GM10248 (cell line): Measurements from ENCODE around the gene GHRHR.

Experiments
- CTCF ChIA-PET: fragments of 300-600 bp; sonication (Branson Sonifier 250); formaldehyde crosslinking; extraction: SDS; loops from one replicate; lab custom pipeline; 2021; ENCODE audit warnings: antibody characterized with exemption; lab: Yijun Ruan, JAX
- POLR2A ChIA-PET: fragments of 350-650 bp; sonication (Branson Sonifier 250); formaldehyde crosslinking; extraction: SDS; loops from one replicate; lab custom pipeline; 2020; ENCODE audit warnings: antibody characterized with exemption; lab: Yijun Ruan, JAX
- DNase-seq: peaks from one replicate; pipeline ENCODE4 v3.0.0; 2012; ENCODE audit errors: extremely low spot score
- CTCF ChIP-seq: IDR thresholded peaks from 2 replicates; pipeline ENCODE4 v1.5.1; 2012; ENCODE audit warnings: mild to moderate bottlenecking, low read depth; ENCODE audit errors: extremely low read depth, missing control alignments, control extremely low read depth

GHRHR gene

GRCh38 chr7:30950197-30950596 lies 13.6 kb upstream of the GHRHR start:
- no peak for TF ChIP-seq CTCF
- ChIA-PET CTCF (interaction anchor here (5.3 kb wide), 1 partner anchor 11 kb away, joined by 30 read pairs; no protein-coding TSS in a partner anchor), POLR2A (no interaction called here)
- DNase-seq = no peak

GRCh38 chr7:30954914-30955313 lies 8.8 kb upstream of the GHRHR start:
- no peak for DNase-seq
- no peak for TF ChIP-seq CTCF
- ChIA-PET POLR2A (no interaction called here), CTCF (no interaction called here)

- CTCF ChIA-PET = interaction anchor here (1.1 to 1.2 kb wide), 2 partner anchors 9 to 18 kb away, joined by 3 to 5 read pairs; no protein-coding TSS in a partner anchor
- no peak for DNase-seq
- TF ChIP-seq CTCF = no peak
- POLR2A ChIA-PET = no interaction called here
Observed at GRCh38 chr7:30956704-30957103, 7.0 kb upstream of the GHRHR start.

GRCh38 chr7:30965372-30965771 lies 1.6 kb downstream of the GHRHR start:
- TF ChIP-seq CTCF = no peak
- ChIA-PET POLR2A (no interaction called here), CTCF (interaction anchor here (0.7 to 7.4 kb wide), 4 partner anchors 9 to 27 kb away, joined by 3 to 56 read pairs (median 10); no protein-coding TSS in a partner anchor)
- DNase-seq = no peak

GRCh38 chr7:30965883-30966282 lies 2.1 kb downstream of the GHRHR start:
- no peak for DNase-seq
- ChIA-PET CTCF (interaction anchor here (0.6 to 7.4 kb wide), 7 partner anchors 8 to 164 kb away, joined by 3 to 56 read pairs (median 3); no protein-coding TSS in a partner anchor), POLR2A (no interaction called here)
- no peak for TF ChIP-seq CTCF

- ChIA-PET CTCF (interaction anchor here (2.6 to 7.4 kb wide), 2 partner anchors 16 to 30 kb away, joined by 10 to 56 read pairs; no protein-coding TSS in a partner anchor), POLR2A (no interaction called here)
- peak; percentile 13 for DNase-seq
- no peak for TF ChIP-seq CTCF
Observed at GRCh38 chr7:30968294-30968693, 4.5 kb downstream of the GHRHR start.
